ENCODE data around the gene SLC10A1. TPM values are rescaled to one million over a fixed set of nuclear protein-coding genes. Genes with fewer than 3 reads are reported as not detected.

Gene SLC10A1
- total and polyA plus RNA-seq, 2 experiments from 2014 or later, result 0.10 TPM; not detected in 1

DNA sequence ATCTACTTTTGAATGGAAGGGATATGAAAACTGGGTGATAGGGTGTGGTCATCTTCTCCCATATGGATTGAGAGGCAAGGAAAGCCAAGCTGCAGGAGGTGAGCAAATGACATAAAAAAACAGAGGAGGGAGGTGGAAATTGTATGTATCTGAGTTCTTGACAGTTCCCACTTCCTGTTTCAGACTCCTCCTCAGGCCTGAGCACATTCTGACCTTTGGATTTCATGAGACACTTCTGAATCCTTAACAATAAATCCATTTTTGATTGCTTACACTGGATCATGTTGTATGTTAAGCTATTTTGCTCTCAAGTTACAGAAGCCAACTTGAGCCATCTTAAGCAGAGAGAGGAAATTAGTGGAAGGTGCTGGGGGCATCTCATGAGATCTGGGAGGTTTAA is 41.7 kb downstream of the SLC10A1 start (continued):
- TF ChIP-seq, protein P1, sequence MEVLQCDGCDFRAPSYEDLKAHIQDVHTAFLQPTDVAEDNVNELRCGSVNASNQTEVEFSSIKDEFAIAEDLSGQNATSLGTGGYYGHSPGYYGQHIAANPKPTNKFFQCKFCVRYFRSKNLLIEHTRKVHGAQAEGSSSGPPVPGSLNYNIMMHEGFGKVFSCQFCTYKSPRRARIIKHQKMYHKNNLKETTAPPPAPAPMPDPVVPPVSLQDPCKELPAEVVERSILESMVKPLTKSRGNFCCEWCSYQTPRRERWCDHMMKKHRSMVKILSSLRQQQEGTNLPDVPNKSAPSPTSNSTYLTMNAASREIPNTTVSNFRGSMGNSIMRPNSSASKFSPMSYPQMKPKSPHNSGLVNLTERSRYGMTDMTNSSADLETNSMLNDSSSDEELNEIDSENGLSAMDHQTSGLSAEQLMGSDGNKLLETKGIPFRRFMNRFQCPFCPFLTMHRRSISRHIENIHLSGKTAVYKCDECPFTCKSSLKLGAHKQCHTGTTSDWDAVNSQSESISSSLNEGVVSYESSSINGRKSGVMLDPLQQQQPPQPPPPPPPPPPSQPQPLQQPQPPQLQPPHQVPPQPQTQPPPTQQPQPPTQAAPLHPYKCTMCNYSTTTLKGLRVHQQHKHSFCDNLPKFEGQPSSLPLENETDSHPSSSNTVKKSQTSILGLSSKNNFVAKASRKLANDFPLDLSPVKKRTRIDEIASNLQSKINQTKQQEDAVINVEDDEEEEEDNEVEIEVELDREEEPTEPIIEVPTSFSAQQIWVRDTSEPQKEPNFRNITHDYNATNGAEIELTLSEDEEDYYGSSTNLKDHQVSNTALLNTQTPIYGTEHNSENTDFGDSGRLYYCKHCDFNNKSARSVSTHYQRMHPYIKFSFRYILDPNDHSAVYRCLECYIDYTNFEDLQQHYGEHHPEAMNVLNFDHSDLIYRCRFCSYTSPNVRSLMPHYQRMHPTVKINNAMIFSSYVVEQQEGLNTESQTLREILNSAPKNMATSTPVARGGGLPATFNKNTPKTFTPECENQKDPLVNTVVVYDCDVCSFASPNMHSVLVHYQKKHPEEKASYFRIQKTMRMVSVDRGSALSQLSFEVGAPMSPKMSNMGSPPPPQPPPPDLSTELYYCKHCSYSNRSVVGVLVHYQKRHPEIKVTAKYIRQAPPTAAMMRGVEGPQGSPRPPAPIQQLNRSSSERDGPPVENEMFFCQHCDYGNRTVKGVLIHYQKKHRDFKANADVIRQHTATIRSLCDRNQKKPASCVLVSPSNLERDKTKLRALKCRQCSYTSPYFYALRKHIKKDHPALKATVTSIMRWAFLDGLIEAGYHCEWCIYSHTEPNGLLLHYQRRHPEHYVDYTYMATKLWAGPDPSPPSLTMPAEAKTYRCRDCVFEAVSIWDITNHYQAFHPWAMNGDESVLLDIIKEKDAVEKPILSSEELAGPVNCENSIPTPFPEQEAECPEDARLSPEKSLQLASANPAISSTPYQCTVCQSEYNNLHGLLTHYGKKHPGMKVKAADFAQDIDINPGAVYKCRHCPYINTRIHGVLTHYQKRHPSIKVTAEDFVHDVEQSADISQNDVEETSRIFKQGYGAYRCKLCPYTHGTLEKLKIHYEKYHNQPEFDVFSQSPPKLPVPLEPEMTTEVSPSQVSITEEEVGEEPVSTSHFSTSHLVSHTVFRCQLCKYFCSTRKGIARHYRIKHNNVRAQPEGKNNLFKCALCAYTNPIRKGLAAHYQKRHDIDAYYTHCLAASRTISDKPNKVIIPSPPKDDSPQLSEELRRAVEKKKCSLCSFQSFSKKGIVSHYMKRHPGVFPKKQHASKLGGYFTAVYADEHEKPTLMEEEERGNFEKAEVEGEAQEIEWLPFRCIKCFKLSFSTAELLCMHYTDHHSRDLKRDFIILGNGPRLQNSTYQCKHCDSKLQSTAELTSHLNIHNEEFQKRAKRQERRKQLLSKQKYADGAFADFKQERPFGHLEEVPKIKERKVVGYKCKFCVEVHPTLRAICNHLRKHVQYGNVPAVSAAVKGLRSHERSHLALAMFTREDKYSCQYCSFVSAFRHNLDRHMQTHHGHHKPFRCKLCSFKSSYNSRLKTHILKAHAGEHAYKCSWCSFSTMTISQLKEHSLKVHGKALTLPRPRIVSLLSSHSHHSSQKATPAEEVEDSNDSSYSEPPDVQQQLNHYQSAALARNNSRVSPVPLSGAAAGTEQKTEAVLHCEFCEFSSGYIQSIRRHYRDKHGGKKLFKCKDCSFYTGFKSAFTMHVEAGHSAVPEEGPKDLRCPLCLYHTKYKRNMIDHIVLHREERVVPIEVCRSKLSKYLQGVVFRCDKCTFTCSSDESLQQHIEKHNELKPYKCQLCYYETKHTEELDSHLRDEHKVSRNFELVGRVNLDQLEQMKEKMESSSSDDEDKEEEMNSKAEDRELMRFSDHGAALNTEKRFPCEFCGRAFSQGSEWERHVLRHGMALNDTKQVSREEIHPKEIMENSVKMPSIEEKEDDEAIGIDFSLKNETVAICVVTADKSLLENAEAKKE (CRISPR knock-in tag; IDR thresholded peaks at IDR 0.05), result no peak
- TF ChIP-seq STAT1 (IDR thresholded peaks at IDR 0.05; ENCODE audit: unreplicated experiment) (no peak), NANOG (IDR thresholded peaks at IDR 0.05; ENCODE audit: borderline replicate concordance) (no peak)

DNA sequence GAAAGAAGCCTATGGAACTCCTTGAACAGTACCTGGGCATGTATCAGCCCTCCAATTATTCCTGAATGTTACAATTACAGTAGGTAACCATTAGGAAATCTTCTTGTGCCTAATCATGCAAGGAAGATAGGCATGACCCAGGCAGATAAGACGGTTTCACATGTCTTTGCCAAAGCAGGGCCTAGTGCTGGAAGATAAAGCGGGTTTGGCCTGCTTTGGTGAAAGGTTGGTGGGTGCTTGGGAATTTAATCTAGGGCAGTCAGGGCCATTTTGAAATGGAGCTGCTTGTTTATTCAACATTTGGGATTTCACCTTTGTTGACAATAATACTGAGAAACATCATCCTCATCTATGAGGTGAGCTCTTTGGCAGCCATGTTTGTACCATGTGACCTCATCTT is 42.6 kb downstream of the SLC10A1 start:
- no peaks in the 10 kb centered on the region for H3K27me3 ChIP-seq (ENCODE audit: insufficient read depth)
- peak overlapping the region; percentile 48; the same call in 1 of the 2 replicates for H2AFZ ChIP-seq
- H3K36me3 Mint-ChIP-seq (ENCODE audit: low read depth), result no peaks in the 10 kb centered on the region
- H3K4me2 ChIP-seq, result no peak overlapping the region
- H3K27ac Mint-ChIP-seq, result no peak overlapping the region
- H3K4me3 ChIP-seq, result no peak overlapping the region
- H3K9me3 Mint-ChIP-seq, result no peaks in the 10 kb centered on the region
- no peak overlapping the region for H3K27ac ChIP-seq (ENCODE audit: low read depth)
- H3K4me3 Mint-ChIP-seq, result no peak overlapping the region
- H3K36me3 ChIP-seq (ENCODE audit: insufficient read depth), result no peaks in the 10 kb centered on the region
- no peaks in the 10 kb centered on the region for H3K79me2 ChIP-seq (replicated peaks; ENCODE audit: insufficient read depth)
- H3K4me1 ChIP-seq (ENCODE audit: insufficient read depth), result no peaks in the 10 kb centered on the region
- H3F3A ChIP-seq (replicated peaks; ENCODE audit: low read depth), result no peaks in the 10 kb centered on the region
- no peaks in the 10 kb centered on the region for H4K20me1 ChIP-seq (replicated peaks; ENCODE audit: insufficient read depth)
- peaks cover 5% of the 10 kb centered on the region; the same call in 1 of the 3 replicates for H3K4me1 Mint-ChIP-seq
- ATAC-seq (no peak), DNase-seq (ENCODE audit: low spot score) (no peak)
- H3K27me3 Mint-ChIP-seq (ENCODE audit: insufficient read depth, low read depth, poor library complexity), result peaks cover 2% of the 10 kb centered on the region
- H3K9me2 ChIP-seq (ENCODE audit: insufficient read depth), result no peaks in the 10 kb centered on the region
- TF ChIP-seq REST (IDR thresholded peaks at IDR 0.05; ENCODE audit: unreplicated experiment) (no peak), ZNF114 (CRISPR knock-in tag; IDR thresholded peaks at IDR 0.05) (no peak), EZH2phosphoT487 (IDR thresholded peaks at IDR 0.05; ENCODE audit: unreplicated experiment) (no peak), STAT1 (IDR thresholded peaks at IDR 0.05; ENCODE audit: unreplicated experiment) (no peak), CREB1 (CRISPR knock-in tag; IDR thresholded peaks at IDR 0.05; ENCODE audit: low read depth) (no peak), ETS1 (IDR thresholded peaks at IDR 0.05) (no peak), EZH2 (IDR thresholded peaks at IDR 0.05; ENCODE audit: low read depth, unreplicated experiment) (no peak), POLR2AphosphoS5 (IDR thresholded peaks at IDR 0.05; ENCODE audit: low read depth) (no peak), NANOG (IDR thresholded peaks at IDR 0.05; ENCODE audit: borderline replicate concordance) (no peak), ZNF331 (CRISPR knock-in tag; IDR thresholded peaks at IDR 0.05; ENCODE audit: low read depth) (no peak)
- TF ChIP-seq, protein P2, sequence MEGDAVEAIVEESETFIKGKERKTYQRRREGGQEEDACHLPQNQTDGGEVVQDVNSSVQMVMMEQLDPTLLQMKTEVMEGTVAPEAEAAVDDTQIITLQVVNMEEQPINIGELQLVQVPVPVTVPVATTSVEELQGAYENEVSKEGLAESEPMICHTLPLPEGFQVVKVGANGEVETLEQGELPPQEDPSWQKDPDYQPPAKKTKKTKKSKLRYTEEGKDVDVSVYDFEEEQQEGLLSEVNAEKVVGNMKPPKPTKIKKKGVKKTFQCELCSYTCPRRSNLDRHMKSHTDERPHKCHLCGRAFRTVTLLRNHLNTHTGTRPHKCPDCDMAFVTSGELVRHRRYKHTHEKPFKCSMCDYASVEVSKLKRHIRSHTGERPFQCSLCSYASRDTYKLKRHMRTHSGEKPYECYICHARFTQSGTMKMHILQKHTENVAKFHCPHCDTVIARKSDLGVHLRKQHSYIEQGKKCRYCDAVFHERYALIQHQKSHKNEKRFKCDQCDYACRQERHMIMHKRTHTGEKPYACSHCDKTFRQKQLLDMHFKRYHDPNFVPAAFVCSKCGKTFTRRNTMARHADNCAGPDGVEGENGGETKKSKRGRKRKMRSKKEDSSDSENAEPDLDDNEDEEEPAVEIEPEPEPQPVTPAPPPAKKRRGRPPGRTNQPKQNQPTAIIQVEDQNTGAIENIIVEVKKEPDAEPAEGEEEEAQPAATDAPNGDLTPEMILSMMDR (conservative IDR thresholded peaks at IDR 0.05; ENCODE audit: low read depth in 2 of 2), result no peak

Measured in GM23338 (cell line).